Stimulated activated CD8-positive, alpha-beta memory T cell treated with anti-CD3 and anti-CD28 coated beads, Interleukin-15, amount 100 ng/mL, for 24 hours (primary cell): ENCODE measurements around the gene EYA2.
"Not testable (repeated sequence)": the region's sequence is repeated elsewhere in the genome, so short reads cannot be mapped to it uniquely, and the experiment has no call there.

Source experiments
- DNase-seq: peaks from one replicate; pipeline ENCODE4 v3.0.0-alpha.2; 2020; ENCODE audit warnings: low read depth

Gene EYA2

GRCh38 chr20:46895906-46896242, 1.2 kb downstream of the EYA2 start:
- DNase-seq = no peak

- DNase-seq = no peak
These were observed 2.8 kb downstream of the EYA2 start for GRCh38 chr20:46897328-46897880.

GRCh38 chr20:46898423-46898822, 3.8 kb downstream of the EYA2 start:
- no peak for DNase-seq

- no peak for DNase-seq
These were observed 5.0 kb downstream of the EYA2 start for GRCh38 chr20:46899621-46900020.

GRCh38 chr20:46900086-46900485, 5.4 kb downstream of the EYA2 start:
- no peak for DNase-seq

- DNase-seq = no peak
These were observed 6.2 kb downstream of the EYA2 start for GRCh38 chr20:46900826-46901225.

GRCh38 chr20:46901638-46902037, 7.0 kb downstream of the EYA2 start:
- no peak for DNase-seq

GRCh38 chr20:46903256-46903655, 8.6 kb downstream of the EYA2 start:
- no peak for DNase-seq

- DNase-seq = no peak
These were observed 9.3 kb downstream of the EYA2 start for GRCh38 chr20:46903937-46904336.

GRCh38 chr20:46905364-46906125, 10.9 kb downstream of the EYA2 start:
- DNase-seq = no peak

GRCh38 chr20:46913329-46914044, 18.8 kb downstream of the EYA2 start:
- no peak for DNase-seq

GRCh38 chr20:46914789-46915379, 20.2 kb downstream of the EYA2 start:
- no peak for DNase-seq

GRCh38 chr20:46915575-46916257, 21.1 kb downstream of the EYA2 start:
- DNase-seq = no peak

- DNase-seq = no peak
These were observed 21.6 kb downstream of the EYA2 start for GRCh38 chr20:46916258-46916603.

GRCh38 chr20:46917155-46917554, 22.5 kb downstream of the EYA2 start:
- DNase-seq = no peak

GRCh38 chr20:46920114-46920513, 25.5 kb downstream of the EYA2 start:
- no peak for DNase-seq

- DNase-seq = not testable (repeated sequence)
These were observed 28.2 kb downstream of the EYA2 start for GRCh38 chr20:46922841-46923240.

- no peak for DNase-seq
These were observed 28.9 kb downstream of the EYA2 start for GRCh38 chr20:46923550-46923949.

GRCh38 chr20:46928580-46929132, 34.0 kb downstream of the EYA2 start:
- no peak for DNase-seq

GRCh38 chr20:46929902-46930301, 35.3 kb downstream of the EYA2 start:
- DNase-seq = no peak

GRCh38 chr20:46930640-46931339, 36.1 kb downstream of the EYA2 start:
- DNase-seq = no peak

- DNase-seq = no peak
These were observed 37.1 kb downstream of the EYA2 start for GRCh38 chr20:46931699-46932098.
